HG02973 (cell line): ENCODE results near the gene CAMKK1.

ENCODE experiments used
- ATAC-seq: cut with Tn5 transposase; IDR thresholded peaks from one replicate; pipeline ENCODE4 v1.9.1; 2021; ENCODE audit warnings: moderate library complexity; ENCODE audit not compliant: unreplicated experiment

The CAMKK1 gene

DNA sequence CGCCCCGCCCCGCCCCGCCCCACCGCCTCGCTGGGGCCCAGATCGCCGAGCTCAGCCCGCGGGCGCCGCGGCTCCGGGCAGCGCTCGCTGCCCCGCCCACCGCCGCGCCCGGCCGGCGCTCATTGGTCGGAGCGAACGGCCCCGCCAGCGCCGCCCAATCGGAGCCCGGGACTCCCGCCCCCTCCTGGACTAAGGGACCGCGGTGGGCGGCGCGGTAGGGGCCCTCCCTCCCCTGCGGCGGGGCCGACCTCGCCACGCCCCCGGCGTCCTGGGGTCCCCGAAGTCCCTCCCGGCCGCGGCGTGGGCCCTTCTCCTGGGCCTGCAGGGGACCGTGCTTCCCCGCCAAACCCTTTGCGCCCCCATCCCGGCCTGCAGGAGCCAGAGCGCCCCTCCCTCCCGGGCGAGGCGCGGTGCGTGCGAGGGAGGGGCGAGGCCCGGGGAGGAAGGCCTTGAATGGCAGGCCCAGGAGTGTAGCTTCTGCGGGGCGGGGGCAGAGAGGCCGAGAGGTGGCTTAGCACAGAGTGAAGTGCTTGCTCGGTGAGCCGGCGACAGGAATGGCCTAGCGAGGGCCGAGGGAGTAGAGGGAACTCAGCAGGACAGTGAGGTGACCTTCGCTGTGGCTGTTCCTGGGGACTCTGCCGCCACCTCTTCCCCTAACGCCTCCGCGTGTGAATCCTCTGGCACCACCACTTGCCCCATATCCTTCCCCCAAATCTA lies at the start of gene CAMKK1:
Gene CAMKK1 (minus strand): TSS at position 51 of the 717 bp plus-strand sequence. CDS start 7,366 bp downstream, outside the sequence.
- ATAC-seq = peak; percentile 79

DNA sequence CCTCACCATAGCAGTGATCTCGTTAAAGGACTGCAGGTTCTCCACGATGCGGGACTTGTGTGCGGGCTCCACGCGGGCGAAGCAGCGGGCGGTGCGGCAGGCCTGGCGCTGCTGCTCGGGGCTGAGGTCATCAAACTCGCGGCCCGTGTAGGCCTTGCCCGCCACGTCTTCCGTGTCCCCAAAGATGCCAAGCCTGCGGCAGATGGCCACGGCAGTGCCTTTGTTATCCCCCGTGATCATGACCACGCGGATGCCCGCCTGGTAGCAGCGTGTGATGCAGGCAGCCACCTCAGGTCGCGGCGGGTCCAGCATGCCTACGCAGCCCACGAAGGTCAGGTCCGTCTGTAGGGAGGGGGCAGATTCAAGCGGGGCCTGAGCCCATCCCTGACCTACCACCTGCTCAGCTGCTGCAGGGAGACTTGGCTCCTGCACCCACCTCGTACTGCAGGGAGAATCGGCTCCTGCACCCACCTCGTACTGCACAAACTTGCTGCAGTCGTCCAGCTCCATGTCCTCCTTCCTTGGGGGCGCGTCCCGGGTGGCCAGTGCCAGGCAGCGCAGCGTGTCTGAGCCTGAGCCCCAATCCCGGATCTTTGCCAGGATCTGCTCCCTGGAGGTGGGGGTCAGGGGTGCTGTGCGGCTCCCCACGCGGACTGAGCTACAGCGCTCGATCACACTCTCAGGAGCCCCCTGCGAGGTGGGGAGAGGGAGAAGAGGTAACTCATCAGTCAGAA lies 48.3 kb upstream of the CAMKK1 start:
- no peak for ATAC-seq

DNA sequence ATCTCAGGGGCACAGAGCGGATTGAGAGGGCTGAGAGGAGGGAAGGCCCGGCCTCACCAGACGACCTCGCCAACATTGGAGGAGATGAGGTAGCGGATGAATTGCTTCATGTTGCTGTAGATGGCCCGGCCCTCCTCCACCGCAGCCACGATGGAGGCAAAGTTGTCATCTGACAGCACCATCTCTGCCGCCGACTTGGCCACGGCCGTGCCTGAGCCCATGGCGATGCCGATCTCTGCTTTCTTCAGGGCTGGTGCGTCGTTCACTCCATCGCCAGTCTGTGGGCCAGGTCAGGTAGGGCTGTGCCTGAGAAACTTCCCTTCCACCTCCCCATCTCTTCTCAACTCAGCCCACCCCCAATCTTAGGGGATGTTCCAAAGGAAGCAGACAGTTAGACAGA lies 44.5 kb upstream of the CAMKK1 start:
- no peak for ATAC-seq

DNA sequence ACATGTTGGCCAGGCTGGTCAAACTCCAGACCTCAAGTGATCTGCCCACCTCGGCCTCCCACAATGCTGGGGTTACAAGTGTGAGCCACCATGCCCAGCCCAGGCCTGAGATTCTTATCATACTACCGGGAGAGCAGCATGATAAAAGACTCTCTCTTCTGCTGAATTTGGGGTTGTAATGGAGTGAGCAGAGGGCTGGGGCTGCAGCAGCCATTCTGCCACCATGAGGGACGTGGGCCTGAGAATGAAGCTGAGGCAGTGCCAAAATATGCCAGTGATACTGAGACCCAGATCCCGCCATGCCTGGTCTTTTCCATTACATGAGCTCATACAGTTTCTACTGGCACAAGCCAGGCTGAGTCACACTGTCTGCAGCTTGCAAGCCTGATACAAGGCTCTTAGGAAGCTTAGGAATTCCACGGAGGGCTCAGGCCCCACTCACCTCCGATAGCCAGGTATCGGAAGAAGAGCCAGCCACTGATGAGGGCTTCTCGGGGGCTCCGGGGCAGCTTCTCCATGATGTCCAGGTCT lies 43.0 kb upstream of the CAMKK1 start:
- ATAC-seq = no peak

DNA sequence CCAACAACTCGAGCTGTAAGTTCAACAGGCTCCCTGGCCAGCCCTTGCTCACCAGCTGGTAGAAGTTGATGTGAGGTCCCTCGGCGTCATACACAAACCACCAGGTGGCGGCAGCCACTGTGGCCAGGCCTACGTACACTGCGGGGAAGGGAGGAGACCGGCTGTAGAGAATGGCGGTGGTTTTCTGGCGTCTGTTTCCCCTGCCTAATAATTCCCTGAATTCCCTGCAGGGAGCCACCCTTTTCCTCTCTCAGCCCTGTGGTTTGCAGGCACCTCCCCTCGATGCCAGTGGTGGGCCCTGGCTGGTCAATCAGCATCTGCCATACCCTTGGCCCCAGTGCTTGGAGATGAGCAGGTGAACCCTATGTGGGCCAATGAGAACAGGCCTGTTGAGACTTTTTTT lies 42.3 kb upstream of the CAMKK1 start:
- no peak for ATAC-seq

DNA sequence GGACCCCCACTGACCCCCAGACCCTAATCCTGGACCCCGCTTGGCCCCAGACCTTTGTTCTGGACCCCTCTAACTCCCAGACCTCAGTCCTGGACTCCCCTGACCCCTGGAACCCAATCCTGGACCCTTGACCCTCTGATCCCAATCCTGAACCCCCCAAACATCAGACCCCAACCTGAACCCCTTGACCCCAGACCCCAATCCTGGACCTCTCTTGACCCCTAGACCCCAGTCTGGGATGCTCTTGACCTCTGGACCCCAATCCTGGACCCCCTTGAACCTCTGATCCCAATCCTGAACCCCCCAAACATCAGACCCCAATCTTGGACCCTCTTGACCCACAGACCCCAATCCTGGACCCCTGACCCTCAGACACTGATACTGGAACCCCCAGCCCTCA lies 36.9 kb upstream of the CAMKK1 start:
- ATAC-seq = no peak

DNA sequence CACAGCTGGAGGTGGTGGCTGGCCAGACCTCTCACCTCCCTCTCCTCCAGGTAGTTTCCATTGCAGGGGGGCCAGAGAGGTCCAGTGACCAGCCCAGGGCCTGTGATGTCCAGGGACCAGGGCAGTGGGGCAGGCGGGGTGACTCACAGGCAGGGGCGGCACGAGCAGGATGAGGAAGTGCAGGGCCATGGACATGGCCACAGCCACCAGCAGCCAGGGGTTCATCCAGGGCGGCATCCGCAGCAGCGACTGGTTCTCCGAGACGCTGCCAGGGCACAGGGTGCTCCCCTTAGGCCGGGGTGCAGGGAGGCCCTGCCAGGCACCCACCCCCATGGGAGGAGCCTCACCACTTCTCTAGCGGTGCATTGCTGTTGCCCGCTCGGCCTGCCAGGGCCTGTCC lies 36.3 kb upstream of the CAMKK1 start:
- ATAC-seq = no peak

DNA sequence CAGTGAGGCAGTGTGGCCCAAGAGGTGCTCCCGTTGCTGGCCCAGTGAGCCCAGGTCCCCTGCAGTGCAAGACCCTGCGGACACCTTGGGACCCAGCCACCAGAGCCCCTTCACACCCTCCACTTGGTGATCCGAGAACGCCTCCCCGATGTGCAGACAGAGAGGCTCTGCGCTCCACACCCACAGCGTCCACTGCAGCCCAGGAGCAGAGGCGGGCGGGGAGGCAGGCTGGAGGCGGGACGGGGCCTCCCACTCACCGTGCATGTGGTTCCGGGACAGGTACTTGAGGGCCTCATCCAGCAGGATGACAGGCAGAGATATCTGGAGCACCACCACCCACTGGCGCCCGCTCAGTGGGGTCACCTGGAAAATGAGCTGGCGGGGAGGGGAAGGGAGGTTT lies 35.6 kb upstream of the CAMKK1 start:
- no peak for ATAC-seq

DNA sequence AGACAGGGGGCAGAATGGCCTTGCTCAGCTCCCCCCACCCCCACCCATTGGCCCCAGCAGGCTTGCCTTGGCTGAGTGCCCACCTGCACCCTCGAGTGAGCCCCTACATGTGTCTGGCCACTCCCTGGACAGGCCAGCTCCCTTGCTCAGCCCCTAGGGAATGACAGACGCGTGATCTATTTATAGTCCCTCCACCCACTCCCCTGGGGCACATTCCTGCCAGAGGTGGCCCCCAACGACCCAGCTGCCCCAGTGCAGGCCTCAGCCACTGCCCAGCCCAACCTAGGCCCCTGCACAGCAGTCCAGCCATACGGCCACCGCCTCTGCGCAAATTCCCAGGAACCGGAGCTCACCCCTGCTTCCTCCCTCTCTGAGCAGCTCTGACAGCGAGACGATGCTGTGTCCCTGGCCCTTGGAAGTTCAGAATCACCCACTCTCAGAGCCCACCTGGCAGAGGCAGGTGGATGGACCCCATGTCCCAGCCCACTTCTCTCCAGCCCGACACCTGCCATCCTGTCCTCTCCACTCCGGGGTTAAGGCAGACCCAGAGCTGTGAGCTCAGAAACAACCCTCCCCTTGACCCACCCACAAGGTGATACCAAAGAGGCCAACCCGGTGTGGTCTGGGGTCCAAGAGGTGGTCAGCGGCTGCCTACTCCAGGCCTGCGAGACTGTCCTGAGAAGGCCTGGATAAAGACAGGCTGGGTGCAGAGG lies 34.9 kb upstream of the CAMKK1 start:
- no peak for ATAC-seq

DNA sequence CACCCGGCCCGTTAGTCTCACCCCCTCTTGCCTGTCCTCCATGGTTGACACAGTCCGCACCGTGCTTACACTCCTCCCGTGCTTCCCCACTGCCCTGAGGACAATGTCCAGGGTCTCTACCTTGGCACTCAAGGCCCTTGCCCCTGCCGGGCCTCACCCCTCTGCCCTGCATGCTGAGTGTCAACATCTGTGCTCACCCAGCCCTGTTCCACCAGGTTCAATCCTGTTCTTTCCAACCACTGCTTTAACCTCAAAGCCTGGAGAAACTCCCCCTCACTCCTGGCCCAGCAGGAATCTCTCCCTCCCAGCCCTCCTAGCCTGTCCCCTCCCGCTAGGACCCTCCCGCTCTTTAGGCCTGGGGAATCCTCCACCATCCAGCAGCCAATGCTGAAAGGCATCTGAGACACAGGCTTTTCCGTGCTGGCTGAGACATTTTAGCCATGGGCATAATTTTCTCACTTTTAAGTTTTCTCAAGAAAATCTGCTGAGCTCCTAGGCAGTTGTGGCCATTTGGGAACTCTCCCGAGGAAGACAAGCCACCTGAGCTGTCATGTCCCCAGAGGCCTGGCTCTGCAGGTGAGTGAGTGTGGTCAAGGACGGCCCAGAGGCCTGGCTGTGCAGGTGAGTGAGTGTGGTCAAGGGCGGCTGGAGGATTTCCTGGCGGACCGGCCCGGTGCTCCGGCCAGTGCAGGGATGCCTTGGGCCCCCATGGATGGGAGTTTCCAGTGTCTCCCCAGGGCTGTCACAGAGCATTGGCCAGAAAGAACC lies 34.2 kb upstream of the CAMKK1 start:
- no peak for ATAC-seq

DNA sequence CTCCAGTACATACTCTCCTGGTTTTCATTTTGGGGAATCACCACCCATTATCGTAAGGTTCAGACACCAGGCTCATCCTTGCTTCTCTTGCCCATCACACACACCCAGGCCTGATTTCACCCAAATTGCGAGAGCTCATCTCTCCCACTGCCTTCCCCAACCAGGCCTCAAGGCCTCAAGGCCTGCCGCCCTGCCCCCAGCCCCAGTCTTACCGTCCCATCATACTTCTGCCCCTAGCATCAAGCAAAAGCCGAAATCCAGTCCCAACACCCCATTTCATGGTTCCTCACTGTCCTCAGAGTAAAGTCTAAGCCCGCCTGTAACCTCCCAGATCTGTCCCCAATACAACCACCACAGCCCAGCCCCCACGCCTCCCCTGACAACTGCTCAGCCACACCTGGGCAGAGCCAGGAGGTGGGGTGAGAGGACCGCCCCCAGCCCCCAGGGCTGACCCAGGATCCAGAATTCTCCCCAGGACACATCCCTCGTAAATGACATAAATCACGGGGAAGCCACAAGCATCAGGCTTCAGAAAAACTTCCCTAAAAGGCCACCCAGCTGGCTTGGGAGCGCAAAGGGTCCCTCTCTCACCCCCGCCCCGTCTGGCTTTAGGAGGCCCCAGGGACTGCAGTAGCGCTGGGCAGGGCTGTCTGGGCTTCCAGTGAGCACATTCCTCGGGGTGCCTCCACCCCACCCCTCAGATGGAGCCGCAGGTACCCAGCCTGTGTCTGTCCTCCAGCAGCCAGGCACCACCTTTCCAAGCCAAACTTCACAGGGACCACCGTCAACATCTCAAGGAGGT lies 33.0 kb upstream of the CAMKK1 start:
- ATAC-seq = no peak

DNA sequence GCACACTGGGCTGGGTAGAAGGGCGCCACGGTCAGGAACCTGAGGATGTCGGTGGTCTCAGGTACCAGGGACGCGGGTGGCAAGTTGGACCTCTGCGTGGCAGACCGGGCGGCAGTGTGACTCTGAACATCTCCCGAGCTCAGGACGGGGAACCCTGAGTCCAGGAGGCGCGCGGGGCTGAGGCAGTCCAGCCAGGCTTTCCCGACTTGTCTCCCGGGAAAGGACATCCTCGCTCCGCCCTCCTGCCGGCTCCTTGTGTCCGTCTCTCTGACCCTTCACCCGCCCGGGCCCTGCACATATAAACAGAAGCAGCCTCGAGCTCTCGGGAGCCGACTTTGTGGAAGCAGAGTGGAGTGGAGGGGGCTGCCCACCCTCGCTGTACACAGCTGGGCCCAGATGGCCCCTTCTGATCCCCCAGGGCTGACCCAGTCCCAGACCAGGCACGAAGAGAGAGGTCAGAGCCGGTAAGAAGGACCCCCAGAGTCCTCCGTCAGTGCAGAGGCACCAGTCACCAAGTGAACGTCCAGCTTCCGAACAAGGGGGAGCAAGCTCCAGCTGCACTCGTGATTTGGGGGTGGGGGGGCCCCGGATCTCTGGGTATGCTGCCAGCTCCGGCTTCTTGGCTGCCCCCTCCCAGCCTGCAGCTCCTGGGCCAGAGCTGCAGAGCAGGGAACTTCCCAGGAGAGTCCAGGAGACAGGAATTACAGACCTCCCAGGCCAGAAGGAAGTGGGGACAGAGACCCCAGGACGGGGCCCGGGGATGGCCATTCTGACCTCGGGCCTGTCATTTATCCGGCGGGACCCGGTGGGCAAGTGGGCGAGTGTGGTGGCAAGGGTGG lies 31.9 kb upstream of the CAMKK1 start:
- ATAC-seq = no peak

DNA sequence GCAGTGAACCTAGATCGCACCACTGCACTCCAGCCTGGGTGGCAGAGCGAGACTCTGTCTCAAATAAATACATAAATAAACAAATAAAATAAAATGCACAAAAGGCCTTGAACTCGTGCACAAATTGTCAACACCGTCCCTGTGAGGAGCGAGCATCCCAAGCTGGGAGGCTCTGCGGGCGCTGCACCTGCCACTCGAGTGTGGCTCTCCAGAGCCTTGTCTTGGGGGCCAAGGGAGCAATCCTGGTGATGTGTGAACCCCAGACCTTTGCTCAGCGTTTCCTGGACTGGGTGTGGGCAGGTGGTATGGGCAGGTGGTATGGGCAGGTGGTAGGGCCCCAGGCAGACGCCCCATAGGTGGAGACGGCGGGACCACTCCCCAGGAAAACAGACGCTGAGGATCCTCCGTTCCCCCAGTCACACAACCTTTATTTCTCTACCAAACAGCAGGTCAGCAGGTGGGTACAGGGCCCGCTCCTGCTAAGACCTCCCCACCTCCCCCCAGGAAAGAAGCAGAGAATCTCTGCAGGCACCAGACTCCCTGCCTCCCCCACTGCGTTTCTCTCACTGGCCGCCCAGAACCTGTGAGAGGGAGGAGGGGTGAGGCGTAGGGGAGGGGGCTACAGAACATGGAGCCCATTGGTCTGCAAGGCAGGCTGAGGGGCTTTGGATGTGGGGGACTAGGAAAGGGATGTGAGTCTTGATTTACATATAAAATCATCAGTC lies 30.8 kb upstream of the CAMKK1 start:
- ATAC-seq = no peak

DNA sequence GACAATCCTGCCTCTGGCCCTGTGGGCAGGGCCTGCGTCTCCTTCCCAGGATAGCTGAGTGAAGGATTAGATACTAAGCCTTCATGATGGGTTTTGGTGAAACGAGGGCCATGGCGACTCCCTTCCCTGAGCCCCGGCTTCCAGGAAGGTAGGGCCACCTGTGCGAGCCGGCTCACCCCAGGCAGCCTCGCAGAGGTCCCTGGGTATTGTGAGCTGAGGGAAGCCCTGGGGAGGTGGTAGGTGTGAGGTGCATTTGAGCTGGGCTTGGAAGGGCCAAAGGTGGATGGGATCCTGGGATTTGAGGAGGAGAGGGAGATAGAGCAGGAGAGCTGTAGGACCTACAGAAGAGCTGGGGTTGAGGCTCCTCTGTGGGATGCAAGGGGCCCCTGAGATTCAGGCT lies 29.9 kb upstream of the CAMKK1 start:
- ATAC-seq = no peak

DNA sequence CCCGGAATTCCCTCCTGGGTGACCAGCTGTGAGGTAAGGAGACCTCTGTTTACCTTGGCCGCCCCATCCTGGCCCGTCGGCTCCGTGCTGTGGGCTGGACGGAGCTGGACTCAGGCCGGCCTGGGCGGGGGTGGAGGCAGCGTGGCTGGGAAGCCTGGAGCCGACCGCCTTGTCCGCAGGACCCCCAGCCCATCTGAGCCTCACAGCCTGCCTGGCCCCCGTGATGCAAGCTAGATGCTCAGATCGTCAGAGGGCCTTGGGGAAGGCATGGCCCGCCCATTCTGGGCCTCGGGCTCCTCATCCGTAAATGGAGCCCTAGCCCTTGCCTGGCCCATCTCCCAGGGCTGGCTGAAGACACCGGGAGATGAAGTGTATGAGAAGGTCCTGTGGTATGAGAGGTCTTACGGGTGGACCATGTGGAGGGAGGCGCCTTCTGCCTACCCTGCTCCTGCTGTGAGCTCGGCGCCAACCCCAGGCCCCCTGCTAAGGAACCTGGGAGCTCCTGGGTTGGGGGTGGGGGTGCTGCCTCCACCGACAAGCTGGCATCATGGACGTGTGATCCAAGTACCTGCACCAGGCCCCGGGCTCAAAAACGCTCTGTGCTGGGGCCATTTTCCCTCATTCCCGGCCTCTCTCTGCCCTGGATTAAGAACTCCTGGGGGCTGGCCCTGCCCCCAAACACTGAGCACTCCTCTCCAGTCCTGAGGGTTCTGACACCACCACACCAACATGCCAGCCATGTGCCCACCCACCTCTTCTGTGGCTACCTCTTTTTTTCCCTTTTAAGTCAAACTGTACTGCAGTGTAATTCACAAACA lies 28.9 kb upstream of the CAMKK1 start:
- no peak for ATAC-seq

DNA sequence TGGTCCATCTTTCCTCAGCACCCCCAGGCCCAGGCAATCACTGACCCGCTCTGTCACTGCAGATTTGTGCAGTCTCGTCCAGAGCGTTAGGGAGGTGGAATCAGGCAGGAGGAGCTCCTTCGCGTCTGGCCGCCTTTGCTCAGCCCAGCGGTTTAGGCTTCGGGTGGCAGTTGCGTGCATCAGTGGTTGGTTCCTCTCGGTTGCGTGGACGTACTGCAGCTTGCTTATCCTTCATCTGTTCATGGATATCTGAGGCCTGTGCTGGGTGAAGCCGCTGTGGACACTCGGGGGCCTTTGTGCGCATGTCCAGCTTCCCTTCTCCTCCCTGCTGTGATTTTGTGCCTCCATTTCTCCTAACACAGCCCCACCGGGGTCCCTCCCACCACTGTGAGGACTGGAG lies 28.2 kb upstream of the CAMKK1 start:
- ATAC-seq = no peak

DNA sequence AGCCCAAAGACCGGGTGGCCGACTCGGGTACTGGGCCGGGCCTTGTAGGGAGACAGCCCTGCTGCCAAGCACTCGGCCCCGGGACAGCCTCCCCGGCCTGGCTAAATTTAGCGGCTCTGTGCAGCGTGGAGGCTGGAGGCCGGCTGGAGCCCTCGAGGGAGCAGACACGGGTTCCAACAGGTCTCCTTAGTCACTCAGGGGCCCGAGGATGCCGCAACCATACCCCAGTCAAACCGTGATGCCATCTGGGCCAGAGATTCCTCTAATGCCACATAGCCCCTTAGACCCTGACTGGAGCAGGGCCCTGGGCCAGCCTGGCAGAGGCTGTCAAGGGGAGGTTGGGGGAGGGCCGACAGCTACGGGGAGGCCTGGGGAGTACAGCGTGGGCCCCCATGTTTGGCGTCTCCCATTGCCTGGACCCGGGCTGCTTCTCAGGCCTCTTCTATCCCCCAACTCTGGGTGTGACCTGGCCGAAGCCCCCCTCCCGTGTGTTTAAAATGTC lies 26.3 kb upstream of the CAMKK1 start:
- no peak for ATAC-seq
